ENCODE results near the gene IZUMO1. TPM values are rescaled to one million over a fixed set of nuclear protein-coding genes. Genes with fewer than 3 reads are reported as not detected.

IZUMO1 gene
- total RNA-seq, 1 donor from 2014 or later = 0.52 TPM

GRCh38 chr19:48715681-48716171 lies 31.0 kb downstream of the IZUMO1 start:
- Histone ChIP-seq H3K9ac (ENCODE audit: low read depth in 1 of 3, low read length in 3 of 3) (peak overlapping the region; percentile 70 to 81 (median 76)), H3K9me3 (ENCODE audit: control insufficient read depth in 3 of 3, low read length in 3 of 3) (peaks cover 0 to 3% (median 0%) of the 10 kb centered on the region in 3 donors), H3K4me3 (ENCODE audit: low read length in 3 of 3) (peak overlapping the region; percentile 67 to 70 (median 67)), H3K27me3 (ENCODE audit: control insufficient read depth in 3 of 3, insufficient read depth in 3 of 3, low read length in 3 of 3) (no peaks in the 10 kb centered on the region), H3K27ac (ENCODE audit: low read depth, low read length) (peak overlapping the region; percentile 80), H3K36me3 (ENCODE audit: control insufficient read depth in 3 of 3, insufficient read depth in 3 of 3, low read length in 3 of 3) (peaks cover 4 to 13% (median 11%) of the 10 kb centered on the region in 3 donors), H3K4me1 (ENCODE audit: control insufficient read depth in 3 of 3, insufficient read depth in 3 of 3, low read length in 3 of 3) (peaks cover 48 to 68% (median 57%) of the 10 kb centered on the region in 3 donors)

DNA sequence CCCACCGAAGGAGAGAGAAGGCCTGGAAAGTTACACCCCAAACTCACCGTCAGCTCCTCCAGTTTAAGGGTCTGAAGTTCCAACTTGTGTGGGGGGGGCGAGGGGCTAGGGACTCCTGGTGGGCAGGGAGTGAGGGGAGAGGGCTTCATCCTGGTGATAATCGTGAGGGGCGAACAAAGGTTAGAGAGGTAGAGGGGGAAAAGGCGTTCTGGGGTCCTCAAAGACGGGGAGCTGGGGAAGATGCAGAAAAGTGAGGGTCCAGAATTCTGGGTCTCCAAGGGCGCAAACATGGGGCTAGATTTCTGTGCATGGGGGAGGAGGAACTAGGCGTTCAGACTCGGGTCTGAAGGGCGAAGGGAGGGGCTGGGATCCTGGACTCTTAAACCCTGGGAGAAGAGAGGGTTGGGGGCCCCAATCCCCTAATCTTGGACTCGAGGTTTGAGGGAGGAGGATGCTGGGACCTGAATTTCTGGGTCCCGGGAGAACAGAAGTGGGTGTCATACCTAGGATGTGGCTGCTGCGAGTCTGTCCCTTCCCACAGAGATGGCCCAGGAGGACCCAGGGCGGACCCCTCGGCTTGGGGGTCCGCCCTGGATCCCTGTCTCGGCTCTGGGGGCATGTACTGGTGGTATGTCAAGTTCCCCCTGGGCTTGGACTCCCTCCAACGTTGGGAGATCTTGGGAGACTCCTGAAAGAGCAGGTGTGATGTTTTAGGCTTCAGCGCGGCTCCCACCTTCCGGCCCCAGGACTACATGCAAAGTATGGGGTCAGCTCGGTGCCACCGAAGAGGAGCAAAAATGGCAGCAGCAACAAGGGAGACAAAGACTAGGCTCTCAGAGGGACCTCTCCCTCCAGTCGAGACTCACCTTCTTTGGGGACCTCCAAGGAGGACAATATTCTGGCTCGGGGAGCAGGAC lies 31.7 kb downstream of the IZUMO1 start:
- Histone ChIP-seq H3K9ac (ENCODE audit: low read depth in 1 of 3, low read length in 3 of 3) (peak overlapping the region; percentile 76 to 82 (median 81)), H3K27ac (ENCODE audit: low read depth, low read length) (peak overlapping the region; percentile 80), H3K4me1 (ENCODE audit: control insufficient read depth in 3 of 3, insufficient read depth in 3 of 3, low read length in 3 of 3) (peaks cover 46 to 63% (median 51%) of the 10 kb centered on the region in 3 donors), H3K9me3 (ENCODE audit: control insufficient read depth in 3 of 3, low read length in 3 of 3) (peaks cover 0 to 3% (median 0%) of the 10 kb centered on the region in 3 donors), H3K4me3 (ENCODE audit: low read length in 3 of 3) (peak overlapping the region; percentile 67 to 70 (median 67)), H3K27me3 (ENCODE audit: control insufficient read depth in 3 of 3, insufficient read depth in 3 of 3, low read length in 3 of 3) (no peaks in the 10 kb centered on the region), H3K36me3 (ENCODE audit: control insufficient read depth in 3 of 3, insufficient read depth in 3 of 3, low read length in 3 of 3) (peaks cover 4 to 13% (median 11%) of the 10 kb centered on the region in 3 donors)

GRCh38 chr19:48713864-48714755 lies 32.6 kb downstream of the IZUMO1 start:
- H3K27ac ChIP-seq (ENCODE audit: low read depth, low read length) = peak overlapping the region; percentile 80
- peaks cover 0 to 3% (median 0%) of the 10 kb centered on the region in 3 donors for H3K9me3 ChIP-seq (ENCODE audit: control insufficient read depth in 3 of 3, low read length in 3 of 3)
- H3K4me1 ChIP-seq (ENCODE audit: control insufficient read depth in 3 of 3, insufficient read depth in 3 of 3, low read length in 3 of 3) = peaks cover 39 to 54% (median 44%) of the 10 kb centered on the region in 3 donors
- no peaks in the 10 kb centered on the region for H3K27me3 ChIP-seq (ENCODE audit: control insufficient read depth in 3 of 3, insufficient read depth in 3 of 3, low read length in 3 of 3)
- peak overlapping the region; percentile 67 to 70 (median 67) for H3K4me3 ChIP-seq (ENCODE audit: low read length in 3 of 3)
- peaks cover 4 to 13% (median 11%) of the 10 kb centered on the region in 3 donors for H3K36me3 ChIP-seq (ENCODE audit: control insufficient read depth in 3 of 3, insufficient read depth in 3 of 3, low read length in 3 of 3)
- H3K9ac ChIP-seq (ENCODE audit: low read depth in 1 of 3, low read length in 3 of 3) = peak overlapping the region; percentile 76 to 82 (median 81)

- peak overlapping the region in 2 of 3 donors; percentile 13 to 60 for H3K9ac ChIP-seq (ENCODE audit: low read depth in 1 of 3, low read length in 3 of 3)
- H3K36me3 ChIP-seq (ENCODE audit: control insufficient read depth in 3 of 3, insufficient read depth in 3 of 3, low read length in 3 of 3) = peaks cover 4 to 11% (median 11%) of the 10 kb centered on the region in 3 donors
- peak overlapping the region; percentile 59 to 66 (median 59) for H3K4me3 ChIP-seq (ENCODE audit: low read length in 3 of 3)
- peaks cover 0 to 3% (median 0%) of the 10 kb centered on the region in 3 donors for H3K9me3 ChIP-seq (ENCODE audit: control insufficient read depth in 3 of 3, low read length in 3 of 3)
- peaks cover 32 to 47% (median 35%) of the 10 kb centered on the region in 3 donors for H3K4me1 ChIP-seq (ENCODE audit: control insufficient read depth in 3 of 3, insufficient read depth in 3 of 3, low read length in 3 of 3)
- no peaks in the 10 kb centered on the region for H3K27me3 ChIP-seq (ENCODE audit: control insufficient read depth in 3 of 3, insufficient read depth in 3 of 3, low read length in 3 of 3)
- H3K27ac ChIP-seq (ENCODE audit: low read depth, low read length) = no peak overlapping the region
These were observed 33.5 kb downstream of the IZUMO1 start for GRCh38 chr19:48713041-48713863.

DNA sequence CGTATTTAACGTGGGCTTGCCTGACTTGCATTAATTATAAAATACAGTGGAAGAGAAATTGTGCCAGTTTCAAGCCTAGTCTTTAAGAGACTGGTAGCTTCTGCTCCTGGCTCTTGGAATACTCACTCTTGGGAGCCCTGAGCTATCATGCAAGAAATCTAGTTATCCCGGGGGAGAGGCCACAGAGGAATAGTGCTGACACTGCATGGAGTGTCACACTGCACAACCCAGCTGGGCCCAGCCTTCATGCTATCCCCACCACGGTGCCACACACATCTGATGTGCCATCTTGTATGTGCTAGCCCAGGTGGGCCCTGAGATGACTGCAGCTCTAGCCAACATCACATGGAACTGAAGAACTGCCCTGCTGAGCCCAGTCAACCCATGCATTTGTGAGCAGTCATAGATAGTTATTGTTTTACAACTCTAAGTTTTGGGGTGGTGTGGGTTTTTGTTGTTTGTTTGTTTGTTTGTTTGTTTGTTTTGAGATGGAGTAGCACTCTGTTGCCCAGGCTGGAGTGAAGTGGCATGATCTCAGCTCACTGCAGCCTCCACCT lies 35.5 kb downstream of the IZUMO1 start:
- H3K27me3 ChIP-seq (ENCODE audit: control insufficient read depth in 3 of 3, insufficient read depth in 3 of 3, low read length in 3 of 3) = no peaks in the 10 kb centered on the region
- H3K36me3 ChIP-seq (ENCODE audit: control insufficient read depth in 3 of 3, insufficient read depth in 3 of 3, low read length in 3 of 3) = peaks cover 4 to 11% (median 11%) of the 10 kb centered on the region in 3 donors
- peaks cover 22 to 30% (median 22%) of the 10 kb centered on the region in 3 donors for H3K4me1 ChIP-seq (ENCODE audit: control insufficient read depth in 3 of 3, insufficient read depth in 3 of 3, low read length in 3 of 3)
- H3K27ac ChIP-seq (ENCODE audit: low read depth, low read length) = no peak overlapping the region
- peaks cover 0 to 3% (median 0%) of the 10 kb centered on the region in 3 donors for H3K9me3 ChIP-seq (ENCODE audit: control insufficient read depth in 3 of 3, low read length in 3 of 3)
- H3K4me3 ChIP-seq (ENCODE audit: low read length in 3 of 3) = no peak overlapping the region
- H3K9ac ChIP-seq (ENCODE audit: low read depth in 1 of 3, low read length in 3 of 3) = no peak overlapping the region

DNA sequence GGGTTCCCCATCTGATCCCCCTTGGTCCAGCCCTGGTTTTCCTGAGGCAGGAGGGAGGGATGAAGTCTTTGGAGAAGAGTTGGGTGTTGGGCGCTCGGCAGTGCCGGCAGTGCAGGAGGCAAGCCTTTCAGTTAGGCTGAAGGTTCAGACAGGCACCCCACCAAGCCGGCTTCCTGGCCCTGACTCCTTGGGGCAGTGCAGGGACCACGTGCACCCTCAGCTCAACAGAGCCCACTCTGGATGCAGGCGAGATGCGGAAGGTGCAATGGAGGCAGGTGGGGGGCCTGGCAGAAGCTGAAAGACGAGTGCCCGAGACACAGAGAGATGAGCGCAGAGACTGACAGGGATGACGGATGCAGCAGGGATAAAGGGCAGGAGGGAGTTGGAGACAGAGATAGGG lies 38.2 kb downstream of the IZUMO1 start:
- H3K9ac ChIP-seq (ENCODE audit: low read depth in 1 of 3, low read length in 3 of 3) = no peak overlapping the region
- no peak overlapping the region for H3K4me3 ChIP-seq (ENCODE audit: low read length in 3 of 3)
- no peaks in the 10 kb centered on the region for H3K27me3 ChIP-seq (ENCODE audit: control insufficient read depth in 3 of 3, insufficient read depth in 3 of 3, low read length in 3 of 3)
- H3K9me3 ChIP-seq (ENCODE audit: control insufficient read depth in 3 of 3, low read length in 3 of 3) = peaks cover 0 to 3% (median 0%) of the 10 kb centered on the region in 3 donors
- H3K4me1 ChIP-seq (ENCODE audit: control insufficient read depth in 3 of 3, insufficient read depth in 3 of 3, low read length in 3 of 3) = peaks cover 2 to 7% (median 4%) of the 10 kb centered on the region in 3 donors
- peaks cover 4 to 8% (median 6%) of the 10 kb centered on the region in 3 donors for H3K36me3 ChIP-seq (ENCODE audit: control insufficient read depth in 3 of 3, insufficient read depth in 3 of 3, low read length in 3 of 3)
- H3K27ac ChIP-seq (ENCODE audit: low read depth, low read length) = no peak overlapping the region

- no peak overlapping the region for H3K9ac ChIP-seq (ENCODE audit: low read depth in 1 of 3, low read length in 3 of 3)
- H3K36me3 ChIP-seq (ENCODE audit: control insufficient read depth in 3 of 3, insufficient read depth in 3 of 3, low read length in 3 of 3) = no peaks in the 10 kb centered on the region
- no peak overlapping the region for H3K4me3 ChIP-seq (ENCODE audit: low read length in 3 of 3)
- H3K27me3 ChIP-seq (ENCODE audit: control insufficient read depth in 3 of 3, insufficient read depth in 3 of 3, low read length in 3 of 3) = no peaks in the 10 kb centered on the region
- H3K9me3 ChIP-seq (ENCODE audit: control insufficient read depth in 3 of 3, low read length in 3 of 3) = no peaks in the 10 kb centered on the region
- H3K27ac ChIP-seq (ENCODE audit: low read depth, low read length) = no peak overlapping the region
- no peaks in the 10 kb centered on the region for H3K4me1 ChIP-seq (ENCODE audit: control insufficient read depth in 3 of 3, insufficient read depth in 3 of 3, low read length in 3 of 3)
These were observed 41.3 kb downstream of the IZUMO1 start for GRCh38 chr19:48705431-48705830.

DNA sequence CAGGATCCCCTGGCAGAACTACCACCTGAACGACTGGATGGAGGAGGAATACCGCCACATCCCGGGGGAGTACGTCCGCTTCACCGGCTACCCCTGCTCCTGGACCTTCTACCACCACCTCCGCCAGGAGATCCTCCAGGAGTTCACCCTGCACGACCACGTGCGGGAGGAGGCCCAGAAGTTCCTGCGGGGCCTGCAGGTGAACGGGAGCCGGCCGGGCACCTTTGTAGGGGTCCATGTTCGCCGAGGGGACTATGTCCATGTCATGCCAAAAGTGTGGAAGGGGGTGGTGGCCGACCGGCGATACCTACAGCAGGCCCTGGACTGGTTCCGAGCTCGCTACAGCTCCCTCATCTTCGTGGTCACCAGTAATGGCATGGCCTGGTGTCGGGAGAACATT lies 43.4 kb downstream of the IZUMO1 start:
- Histone ChIP-seq H3K4me1 (ENCODE audit: control insufficient read depth in 3 of 3, insufficient read depth in 3 of 3, low read length in 3 of 3) (peaks cover 0 to under 1% (median 0%) of the 10 kb centered on the region in 3 donors), H3K9me3 (ENCODE audit: control insufficient read depth in 3 of 3, low read length in 3 of 3) (no peaks in the 10 kb centered on the region), H3K36me3 (ENCODE audit: control insufficient read depth in 3 of 3, insufficient read depth in 3 of 3, low read length in 3 of 3) (no peaks in the 10 kb centered on the region), H3K27me3 (ENCODE audit: control insufficient read depth in 3 of 3, insufficient read depth in 3 of 3, low read length in 3 of 3) (no peaks in the 10 kb centered on the region), H3K4me3 (ENCODE audit: low read length in 3 of 3) (no peak overlapping the region), H3K9ac (ENCODE audit: low read depth in 1 of 3, low read length in 3 of 3) (no peak overlapping the region), H3K27ac (ENCODE audit: low read depth, low read length) (no peak overlapping the region)

Measured in skeletal muscle tissue (tissue), 4 donors.